Central memory CD8-positive, alpha-beta T cell (primary cell): Measurements from ENCODE around the gene PALM2AKAP2.

Experiments used
- ATAC-seq: fragments of 150-1000 bp; cut with Tn5 transposase; replicated peaks from 2 replicates; pipeline ENCODE4 v1.10.0; 2022; ENCODE audit warnings: mild to moderate bottlenecking, moderate FRiP score, moderate number of reproducible peaks; ENCODE audit not compliant: poor library complexity, severe bottlenecking; ENCODE audit errors: extremely low read depth
- DNase-seq, 2 donors: peaks; one replicate each; pipeline ENCODE4 v3.0.0; 2021; ENCODE audit warnings: low spot score in 2 of 2
- H3K27ac Mint-ChIP-seq: one replicate; pipeline ENCODE4 v1.8.0; 2022; ENCODE audit warnings: low read depth, mild to moderate bottlenecking, moderate library complexity, mixed read lengths
- H3K27me3 Mint-ChIP-seq: one replicate; pipeline ENCODE4 v1.8.0; 2022; ENCODE audit warnings: mixed read lengths
- H3K36me3 Mint-ChIP-seq: one replicate; pipeline ENCODE4 v1.8.0; 2022; ENCODE audit warnings: mild to moderate bottlenecking, moderate library complexity, mixed read lengths; ENCODE audit not compliant: insufficient read depth
- H3K4me1 Mint-ChIP-seq: one replicate; pipeline ENCODE4 v1.8.0; 2022; ENCODE audit warnings: mixed read lengths
- H3K4me3 Mint-ChIP-seq: one replicate; pipeline ENCODE4 v1.8.0; 2022; ENCODE audit warnings: mild to moderate bottlenecking, moderate library complexity, mixed read lengths
- H3K9me3 Mint-ChIP-seq: one replicate; pipeline ENCODE4 v1.8.0; 2022; ENCODE audit warnings: mixed read lengths

Gene PALM2AKAP2

DNA sequence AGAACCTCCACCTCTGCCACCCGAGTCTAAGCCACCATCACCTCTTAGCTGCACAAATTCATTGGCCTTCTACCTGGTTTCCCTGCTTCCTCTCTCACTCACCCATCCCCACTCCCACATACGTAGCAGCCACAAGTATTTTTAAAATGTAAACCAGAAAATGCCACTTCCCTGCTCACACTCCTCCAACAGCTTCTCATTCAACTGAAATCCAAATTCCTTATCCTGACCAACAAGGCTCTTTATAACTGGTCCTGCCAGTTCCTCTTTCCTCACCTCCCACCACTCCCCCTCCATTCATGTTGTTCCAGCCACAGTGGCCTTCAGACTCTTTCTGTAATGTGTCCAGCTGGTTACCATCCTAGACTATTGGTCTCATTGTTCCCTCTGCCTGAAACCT, 25.0 kb upstream of the PALM2AKAP2 start:
- ATAC-seq = no peak
- H3K9me3 Mint-ChIP-seq = peaks cover 12% of the 10 kb centered on the region

DNA sequence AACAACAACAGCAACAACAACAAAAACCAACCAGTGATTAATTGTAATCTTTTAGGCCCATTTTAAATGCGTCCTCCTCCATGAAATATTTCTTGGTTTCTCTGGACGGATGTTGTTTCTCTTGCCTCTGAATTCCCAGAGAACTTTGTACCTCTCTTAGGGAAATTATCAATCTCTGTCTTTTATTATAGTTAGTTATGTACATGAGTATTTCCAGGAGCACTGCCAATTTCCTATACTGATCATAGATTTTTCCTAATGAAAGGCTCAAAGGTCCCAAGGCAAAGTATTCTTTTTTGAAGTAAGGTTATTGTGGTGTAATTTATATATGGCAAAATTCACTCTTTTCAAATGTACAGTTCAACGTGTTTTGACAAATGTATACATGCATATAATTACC, 20.4 kb upstream of the PALM2AKAP2 start:
- H3K4me1 Mint-ChIP-seq = no peaks in the 10 kb centered on the region
- no peak overlapping the region for H3K27ac Mint-ChIP-seq
- no peak overlapping the region for H3K4me3 Mint-ChIP-seq
- no peak for ATAC-seq
- H3K36me3 Mint-ChIP-seq = no peaks in the 10 kb centered on the region
- no peak for DNase-seq
- H3K27me3 Mint-ChIP-seq = no peaks in the 10 kb centered on the region
- no peaks in the 10 kb centered on the region for H3K9me3 Mint-ChIP-seq

More for the DNA sequence above, 25.0 kb upstream of the PALM2AKAP2 start:
- Mint-ChIP-seq H3K4me3 (no peak overlapping the region), H3K27me3 (peaks cover 10% of the 10 kb centered on the region), H3K27ac (no peak overlapping the region), H3K4me1 (no peaks in the 10 kb centered on the region), H3K36me3 (peaks cover 4% of the 10 kb centered on the region)
- no peak for DNase-seq

- Mint-ChIP-seq H3K27ac (no peak overlapping the region), H3K4me3 (no peak overlapping the region), H3K27me3 (peaks cover 14% of the 10 kb centered on the region), H3K9me3 (no peaks in the 10 kb centered on the region), H3K4me1 (no peaks in the 10 kb centered on the region), H3K36me3 (no peaks in the 10 kb centered on the region)
- ATAC-seq (no peak), DNase-seq (no peak)
Measured at GRCh38 chr9:109765278-109765677, 14.7 kb upstream of the PALM2AKAP2 start.

DNA sequence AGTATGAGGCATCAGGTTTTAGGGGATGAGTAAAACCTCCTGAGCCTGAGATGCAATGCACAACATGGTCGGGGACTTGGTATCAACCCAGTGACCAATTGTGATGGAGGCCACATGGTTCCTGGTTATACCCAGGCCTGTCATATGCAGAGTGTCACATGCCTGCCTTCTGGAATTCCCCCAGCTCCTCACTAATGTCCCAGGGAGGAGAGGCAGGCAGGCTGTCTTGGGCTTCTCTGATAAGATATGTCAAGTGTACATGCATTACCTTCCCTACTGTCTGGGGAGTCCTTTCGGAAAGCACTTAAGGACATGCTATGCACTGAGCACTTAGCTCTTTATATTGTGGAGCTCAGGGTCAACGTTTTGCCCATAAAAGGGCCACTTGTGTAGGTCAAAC, 14.2 kb upstream of the PALM2AKAP2 start:
- Mint-ChIP-seq H3K27ac (no peak overlapping the region), H3K4me3 (no peak overlapping the region), H3K36me3 (no peaks in the 10 kb centered on the region), H3K9me3 (no peaks in the 10 kb centered on the region), H3K27me3 (peaks cover 18% of the 10 kb centered on the region), H3K4me1 (no peaks in the 10 kb centered on the region)
- ATAC-seq = no peak
- no peak for DNase-seq

GRCh38 chr9:109766351-109766750, 13.6 kb upstream of the PALM2AKAP2 start:
- Mint-ChIP-seq H3K9me3 (no peaks in the 10 kb centered on the region), H3K27me3 (peaks cover 23% of the 10 kb centered on the region), H3K4me3 (no peak overlapping the region), H3K36me3 (no peaks in the 10 kb centered on the region), H3K27ac (no peak overlapping the region), H3K4me1 (no peaks in the 10 kb centered on the region)
- no peak for DNase-seq
- no peak for ATAC-seq

- ATAC-seq (no peak), DNase-seq (no peak)
- Mint-ChIP-seq H3K27me3 (peaks cover 33% of the 10 kb centered on the region), H3K36me3 (no peaks in the 10 kb centered on the region), H3K4me1 (no peaks in the 10 kb centered on the region), H3K4me3 (no peak overlapping the region), H3K27ac (no peak overlapping the region), H3K9me3 (no peaks in the 10 kb centered on the region)
Measured at GRCh38 chr9:109767404-109767803, 12.6 kb upstream of the PALM2AKAP2 start.

GRCh38 chr9:109767814-109768213, 12.2 kb upstream of the PALM2AKAP2 start:
- Mint-ChIP-seq H3K36me3 (no peaks in the 10 kb centered on the region), H3K27ac (no peak overlapping the region), H3K4me1 (no peaks in the 10 kb centered on the region), H3K27me3 (peaks cover 33% of the 10 kb centered on the region), H3K9me3 (no peaks in the 10 kb centered on the region), H3K4me3 (no peak overlapping the region)
- no peak for DNase-seq
- ATAC-seq = no peak

GRCh38 chr9:109769250-109769649, 10.7 kb upstream of the PALM2AKAP2 start:
- DNase-seq (no peak), ATAC-seq (no peak)
- Mint-ChIP-seq H3K27ac (no peak overlapping the region), H3K9me3 (no peaks in the 10 kb centered on the region), H3K4me1 (no peaks in the 10 kb centered on the region), H3K27me3 (peaks cover 33% of the 10 kb centered on the region), H3K36me3 (no peaks in the 10 kb centered on the region), H3K4me3 (no peak overlapping the region)

- peaks cover 6% of the 10 kb centered on the region for H3K9me3 Mint-ChIP-seq
- H3K4me1 Mint-ChIP-seq = no peaks in the 10 kb centered on the region
- H3K4me3 Mint-ChIP-seq = no peak overlapping the region
- peaks cover 41% of the 10 kb centered on the region for H3K27me3 Mint-ChIP-seq
- ATAC-seq = no peak
- no peaks in the 10 kb centered on the region for H3K36me3 Mint-ChIP-seq
- H3K27ac Mint-ChIP-seq = no peak overlapping the region
- DNase-seq = no peak
Measured at GRCh38 chr9:109770101-109770500, 9.9 kb upstream of the PALM2AKAP2 start.

GRCh38 chr9:109771087-109771486, 8.9 kb upstream of the PALM2AKAP2 start:
- Mint-ChIP-seq H3K4me1 (no peaks in the 10 kb centered on the region), H3K9me3 (peaks cover 6% of the 10 kb centered on the region), H3K36me3 (no peaks in the 10 kb centered on the region), H3K27ac (no peak overlapping the region), H3K4me3 (no peak overlapping the region), H3K27me3 (peaks cover 43% of the 10 kb centered on the region)
- DNase-seq (no peak), ATAC-seq (no peak)

DNA sequence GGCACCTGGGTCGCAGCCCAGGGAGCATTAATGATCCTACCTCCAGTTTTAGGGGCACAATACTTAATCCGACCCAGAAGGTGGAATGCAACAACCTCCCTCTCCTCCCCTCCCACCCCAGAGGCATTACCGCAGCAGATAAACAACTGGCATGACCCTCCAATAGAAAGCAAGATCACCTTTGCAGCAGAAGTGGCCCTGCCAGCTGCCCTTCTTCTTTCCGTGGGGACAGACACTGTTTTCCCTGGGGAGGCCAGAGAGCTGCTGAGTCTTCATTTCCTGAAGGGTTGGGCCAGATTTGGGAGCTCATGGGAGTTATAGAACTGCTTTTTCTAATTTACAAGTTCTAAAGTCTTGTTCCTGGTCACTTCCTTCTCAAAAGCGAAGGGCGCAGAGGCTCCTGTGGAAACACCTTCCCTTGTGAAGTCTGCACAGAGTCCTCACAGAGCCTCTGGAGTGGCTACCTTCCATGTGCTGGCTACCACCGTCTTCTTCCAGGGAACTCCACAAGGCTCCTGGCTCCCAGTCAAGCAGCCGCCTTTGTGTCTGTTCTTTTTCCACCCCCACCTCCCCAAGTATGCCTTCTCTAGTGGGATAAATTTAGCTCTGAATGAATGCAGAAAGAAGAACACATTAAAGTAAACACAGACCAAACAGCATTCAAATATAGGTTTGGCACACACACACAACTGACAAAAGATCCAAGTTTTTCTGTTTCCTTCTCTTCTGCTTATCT, 8.0 kb upstream of the PALM2AKAP2 start:
- Mint-ChIP-seq H3K27ac (no peak overlapping the region), H3K36me3 (no peaks in the 10 kb centered on the region), H3K4me3 (no peak overlapping the region), H3K4me1 (no peaks in the 10 kb centered on the region), H3K27me3 (peaks cover 40% of the 10 kb centered on the region), H3K9me3 (peaks cover 6% of the 10 kb centered on the region)
- ATAC-seq (no peak), DNase-seq (no peak)

GRCh38 chr9:109775516-109775915, 4.5 kb upstream of the PALM2AKAP2 start:
- ATAC-seq = no peak

DNA sequence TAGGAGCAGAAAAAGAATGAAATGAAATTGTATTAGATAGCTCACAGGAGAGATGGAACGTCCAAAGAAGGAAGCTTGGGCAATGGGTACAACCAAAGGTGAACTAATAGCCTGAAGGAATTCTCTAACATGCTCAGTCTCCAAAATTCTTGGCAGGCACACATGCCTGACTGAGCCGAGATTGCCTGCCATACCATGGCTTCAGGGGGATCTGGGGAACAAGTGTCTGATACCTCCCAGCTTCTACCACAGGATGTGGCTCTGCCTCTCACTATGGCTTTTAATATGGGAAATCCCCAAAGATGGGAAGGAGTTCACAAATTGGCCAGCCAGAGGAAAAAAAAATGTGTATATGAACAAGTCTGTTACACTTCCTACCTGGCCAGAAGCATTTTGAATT, 3.6 kb upstream of the PALM2AKAP2 start:
- H3K27ac Mint-ChIP-seq = no peak overlapping the region
- no peaks in the 10 kb centered on the region for H3K4me1 Mint-ChIP-seq
- ATAC-seq (no peak), DNase-seq (no peak)
- no peak overlapping the region for H3K4me3 Mint-ChIP-seq
- H3K27me3 Mint-ChIP-seq = peaks cover 31% of the 10 kb centered on the region
- H3K36me3 Mint-ChIP-seq = no peaks in the 10 kb centered on the region
- H3K9me3 Mint-ChIP-seq = peaks cover 10% of the 10 kb centered on the region

More at GRCh38 chr9:109775516-109775915, 4.5 kb upstream of the PALM2AKAP2 start:
- DNase-seq = no peak
- Mint-ChIP-seq H3K4me3 (no peak overlapping the region), H3K27me3 (peaks cover 31% of the 10 kb centered on the region), H3K9me3 (peaks cover 10% of the 10 kb centered on the region), H3K4me1 (no peaks in the 10 kb centered on the region), H3K27ac (no peak overlapping the region), H3K36me3 (no peaks in the 10 kb centered on the region)
